ENCODE measurements around the gene RAD51D. TPM values are rescaled to one million over a fixed set of nuclear protein-coding genes. Genes with fewer than 3 reads are reported as not detected.
A peak's percentile ranks its signal among the peaks of the same experiment; 100 is the strongest.
"Not testable (repeated sequence)": the region's sequence is repeated elsewhere in the genome, so short reads cannot be mapped to it uniquely, and the experiment has no call there.

The RAD51D gene
- total RNA-seq, 1 donor from 2014 or later: 22.5 TPM

GRCh38 chr17:35117984-35118383 lies 1.7 kb downstream of the RAD51D start:
- H3K27me3 Mint-ChIP-seq (ENCODE audit: low read depth): peaks cover 13% of the 10 kb centered on the region
- H3K36me3 Mint-ChIP-seq (ENCODE audit: low read depth): peaks cover 10% of the 10 kb centered on the region
- no peak overlapping the region for H3K27ac Mint-ChIP-seq (ENCODE audit: unreplicated experiment)
- H3K4me1 Mint-ChIP-seq: peaks cover 21% of the 10 kb centered on the region
- H3K4me3 Mint-ChIP-seq: peak overlapping the region; percentile 85
- TF ChIP-seq CTCF (conservative IDR thresholded peaks at IDR 0.05): no peak
- no peaks in the 10 kb centered on the region for H3K9me3 Mint-ChIP-seq
- no peak for DNase-seq (ENCODE audit: low read depth, low spot score)

GRCh38 chr17:35116845-35117244 lies 2.8 kb downstream of the RAD51D start:
- Mint-ChIP-seq H3K4me3 (peak overlapping the region; percentile 54), H3K9me3 (no peaks in the 10 kb centered on the region)
- TF ChIP-seq CTCF (conservative IDR thresholded peaks at IDR 0.05): no peak

GRCh38 chr17:35110791-35111190 lies 8.9 kb downstream of the RAD51D start:
- peaks cover 16% of the 10 kb centered on the region for H3K36me3 Mint-ChIP-seq (ENCODE audit: low read depth)
- not testable (repeated sequence) for H3K4me1 Mint-ChIP-seq; H3K27ac Mint-ChIP-seq (ENCODE audit: unreplicated experiment); H3K4me3 Mint-ChIP-seq; H3K27me3 Mint-ChIP-seq (ENCODE audit: low read depth); DNase-seq (ENCODE audit: low read depth, low spot score); H3K9me3 Mint-ChIP-seq

More at GRCh38 chr17:35116845-35117244, 2.8 kb downstream of the RAD51D start:
- no peak for DNase-seq (ENCODE audit: low read depth, low spot score)
- H3K4me1 Mint-ChIP-seq: peaks cover 21% of the 10 kb centered on the region
- H3K27me3 Mint-ChIP-seq (ENCODE audit: low read depth): peaks cover 11% of the 10 kb centered on the region
- no peak overlapping the region for H3K27ac Mint-ChIP-seq (ENCODE audit: unreplicated experiment)
- H3K36me3 Mint-ChIP-seq (ENCODE audit: low read depth): peaks cover 10% of the 10 kb centered on the region

- peaks cover 12% of the 10 kb centered on the region for H3K36me3 Mint-ChIP-seq (ENCODE audit: low read depth)
- H3K27me3 Mint-ChIP-seq (ENCODE audit: low read depth): no peaks in the 10 kb centered on the region
- H3K4me3 Mint-ChIP-seq: no peak overlapping the region
- H3K27ac Mint-ChIP-seq (ENCODE audit: unreplicated experiment): no peak overlapping the region
- no peak for TF ChIP-seq CTCF (conservative IDR thresholded peaks at IDR 0.05)
- no peak for DNase-seq (ENCODE audit: low read depth, low spot score)
- no peaks in the 10 kb centered on the region for H3K4me1 Mint-ChIP-seq
- H3K9me3 Mint-ChIP-seq: no peaks in the 10 kb centered on the region
Measured at GRCh38 chr17:35104844-35105450, 14.7 kb downstream of the RAD51D start.

- Mint-ChIP-seq H3K36me3 (ENCODE audit: low read depth) (peaks cover 12% of the 10 kb centered on the region), H3K9me3 (no peaks in the 10 kb centered on the region), H3K27me3 (ENCODE audit: low read depth) (no peaks in the 10 kb centered on the region), H3K27ac (ENCODE audit: unreplicated experiment) (no peak overlapping the region), H3K4me1 (no peaks in the 10 kb centered on the region), H3K4me3 (no peak overlapping the region)
- DNase-seq (ENCODE audit: low read depth, low spot score): no peak
- no peak for TF ChIP-seq CTCF (conservative IDR thresholded peaks at IDR 0.05)
Measured at GRCh38 chr17:35103271-35103670, 16.4 kb downstream of the RAD51D start.

- DNase-seq (ENCODE audit: low read depth, low spot score): no peak
- Mint-ChIP-seq H3K9me3 (no peaks in the 10 kb centered on the region), H3K27ac (ENCODE audit: unreplicated experiment) (no peak overlapping the region), H3K27me3 (ENCODE audit: low read depth) (no peaks in the 10 kb centered on the region), H3K36me3 (ENCODE audit: low read depth) (peaks cover 14% of the 10 kb centered on the region), H3K4me3 (no peak overlapping the region), H3K4me1 (no peaks in the 10 kb centered on the region)
- no peak for TF ChIP-seq CTCF (conservative IDR thresholded peaks at IDR 0.05)
Measured at GRCh38 chr17:35101725-35102124, 17.9 kb downstream of the RAD51D start.
